Amniotic stem cell (primary cell): ENCODE measurements around the gene SH3GL1.

Source experiments
- DNase-seq: peaks from one replicate; lab custom pipeline; 2025; lab: John Stamatoyannopoulos, UW

Gene SH3GL1

GRCh38 chr19:4431808-4432674 is 31.7 kb upstream of the SH3GL1 start:
- DNase-seq, result no peak

GRCh38 chr19:4431296-4431695 is 30.9 kb upstream of the SH3GL1 start:
- no peak for DNase-seq

- no peak for DNase-seq
Measured at GRCh38 chr19:4430760-4431159, 30.4 kb upstream of the SH3GL1 start.

GRCh38 chr19:4429771-4430171 is 29.4 kb upstream of the SH3GL1 start:
- DNase-seq, result no peak

GRCh38 chr19:4429256-4429655 is 28.9 kb upstream of the SH3GL1 start:
- no peak for DNase-seq

GRCh38 chr19:4428326-4428975 is 28.1 kb upstream of the SH3GL1 start:
- no peak for DNase-seq

- DNase-seq, result no peak
Measured at GRCh38 chr19:4425537-4425936, 25.2 kb upstream of the SH3GL1 start.

GRCh38 chr19:4423416-4424126 is 23.2 kb upstream of the SH3GL1 start:
- DNase-seq, result no peak

- no peak for DNase-seq
Measured at GRCh38 chr19:4416268-4416667, 15.9 kb upstream of the SH3GL1 start.

- no peak for DNase-seq
Measured at GRCh38 chr19:4415352-4415751, 15.0 kb upstream of the SH3GL1 start.

- DNase-seq, result no peak
Measured at GRCh38 chr19:4414800-4415321, 14.5 kb upstream of the SH3GL1 start.

- DNase-seq, result no peak
Measured at GRCh38 chr19:4414144-4414799, 13.9 kb upstream of the SH3GL1 start.

GRCh38 chr19:4413588-4413987 is 13.2 kb upstream of the SH3GL1 start:
- no peak for DNase-seq

- DNase-seq, result no peak
Measured at GRCh38 chr19:4409123-4409933, 9.0 kb upstream of the SH3GL1 start.

- DNase-seq, result no peak
Measured at GRCh38 chr19:4406626-4407025, 6.3 kb upstream of the SH3GL1 start.

- DNase-seq, result no peak
Measured at GRCh38 chr19:4405977-4406376, 5.6 kb upstream of the SH3GL1 start.

GRCh38 chr19:4403005-4403761 is 2.8 kb upstream of the SH3GL1 start:
- no peak for DNase-seq

- DNase-seq, result peak; percentile 99
Measured at GRCh38 chr19:4402171-4403004, 2.0 kb upstream of the SH3GL1 start, which contains the start of gene CHAF1A. TSS of gene CHAF1A (plus strand) at chr19:4402640. CDS start at chr19:4402763, 123 bp downstream.

GRCh38 chr19:4401769-4402170 is 1.4 kb upstream of the SH3GL1 start:
- no peak for DNase-seq

GRCh38 chr19:4399812-4400134 is 574 bp downstream of the SH3GL1 start:
- no peak for DNase-seq
